Natural killer cell treated with Interleukin-12 subunit alpha and Interleukin-12 subunit beta and Interleukin-15 and Interleukin-18, amount 100 ng/mL, for 72 hours (primary cell): ENCODE results near the gene NADK. TPM values are rescaled to one million over a fixed set of nuclear protein-coding genes. Genes with fewer than 3 reads are reported as not detected.
A peak's percentile ranks its signal among the peaks of the same experiment; 100 is the strongest.

Experiments used
- ATAC-seq, 2 donors: fragments of 150-1000 bp; cut with Tn5 transposase in 1 of 2; sonication (Bioruptor Pico), chemical (Tn5 transposase) in 1 of 2; 2 replicates each; pipeline ENCODE4 v1.10.0; 2021
- DNase-seq: peaks from one replicate; pipeline ENCODE4 v3.0.0; 2022; ENCODE audit warnings: low spot score
- H3K27ac Mint-ChIP-seq, 2 donors: 1 replicate in 1 of 2; 2 replicates in 1 of 2; pipeline ENCODE4 v1.8.0; 2022; ENCODE audit warnings: mixed read lengths in 2 of 2, mild to moderate bottlenecking in 1 of 2, moderate library complexity in 1 of 2
- H3K27me3 Mint-ChIP-seq, 2 donors: 1 replicate in 1 of 2; 2 replicates in 1 of 2; pipeline ENCODE4 v1.8.0; 2022; ENCODE audit warnings: mixed read lengths in 2 of 2
- H3K36me3 Mint-ChIP-seq: one replicate; pipeline ENCODE4 v1.8.0; 2022; ENCODE audit warnings: mixed read lengths
- H3K4me1 Mint-ChIP-seq, 2 donors: 1 replicate in 1 of 2; 2 replicates in 1 of 2; pipeline ENCODE4 v1.8.0; 2022; ENCODE audit warnings: low read depth in 2 of 2, mixed read lengths in 2 of 2, mild to moderate bottlenecking in 1 of 2
- H3K4me3 Mint-ChIP-seq: one replicate; pipeline ENCODE4 v1.8.0; 2022; ENCODE audit warnings: mixed read lengths
- H3K9me3 Mint-ChIP-seq: 2 replicates; pipeline ENCODE4 v1.8.0; 2022; ENCODE audit warnings: mixed read lengths
- total RNA-seq, 2 donors: library from RNA; stranded (reverse); gene quantifications; one replicate each; pipeline ENCODE4 v1.2.3, GENCODE V29; 2022

NADK gene
- total RNA-seq, 2 donors from 2014 or later = 89.1 to 145 TPM

DNA sequence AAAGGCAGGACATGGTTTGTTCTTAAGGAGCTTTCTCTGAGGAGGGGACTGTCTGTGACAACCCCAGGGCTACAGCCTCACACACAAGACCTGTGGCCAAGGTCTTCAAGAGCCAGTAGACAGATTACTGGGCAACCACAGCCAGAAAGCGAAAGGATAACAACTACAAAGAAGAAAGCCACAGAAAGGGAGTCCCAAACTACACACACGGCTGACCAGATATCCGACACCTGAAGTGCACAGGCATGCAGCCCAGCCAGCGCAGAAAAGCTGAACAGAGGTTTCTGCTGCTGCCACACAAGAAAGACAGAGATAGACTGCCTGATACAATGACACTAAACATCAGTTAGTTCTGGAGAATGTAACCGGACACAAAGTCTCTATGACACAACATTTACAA lies 21.4 kb upstream of the NADK start:
- no peak for DNase-seq
- Mint-ChIP-seq H3K27ac (peak overlapping the region; percentile 14 to 50), H3K4me1 (peaks cover 31 to 35% of the 10 kb centered on the region in 2 donors), H3K36me3 (peaks cover 17% of the 10 kb centered on the region), H3K27me3 (no peaks in the 10 kb centered on the region), H3K4me3 (no peak overlapping the region), H3K9me3 (no peaks in the 10 kb centered on the region)
- ATAC-seq = peak; percentile 76 to 77

DNA sequence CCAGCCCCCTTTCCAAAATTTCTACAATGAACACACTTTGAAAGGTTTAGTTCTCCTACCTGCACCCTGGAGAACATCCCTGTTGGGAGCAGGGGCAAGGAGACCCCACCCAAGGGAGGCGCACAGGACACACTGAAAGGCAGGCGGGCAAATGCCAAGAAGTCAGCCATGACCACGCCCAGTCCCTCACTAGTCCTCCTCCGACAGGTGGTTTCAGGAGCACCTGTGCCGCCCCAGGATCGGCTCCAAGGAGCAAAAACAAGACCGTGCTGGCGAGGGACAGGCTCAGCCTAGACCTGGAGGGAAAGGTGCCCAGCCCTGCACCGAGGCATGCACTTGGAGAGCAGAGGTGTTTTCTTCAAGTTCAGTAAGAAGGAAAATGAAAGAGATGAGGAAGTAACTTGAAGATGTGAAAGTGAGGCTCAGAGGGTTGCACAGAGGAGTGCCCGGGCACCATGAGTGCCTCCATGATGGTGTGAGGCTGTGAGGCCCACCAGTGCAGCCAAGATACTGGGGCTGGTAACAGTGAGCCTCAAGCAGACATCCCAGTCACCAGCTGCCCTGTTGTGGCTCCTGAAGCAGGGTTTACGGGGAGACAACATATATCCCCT lies 19.6 kb upstream of the NADK start:
- Mint-ChIP-seq H3K27ac (peak overlapping the region in 1 of 2 donors; percentile 10), H3K27me3 (no peaks in the 10 kb centered on the region), H3K9me3 (no peaks in the 10 kb centered on the region), H3K4me1 (peaks cover 37 to 39% of the 10 kb centered on the region in 2 donors), H3K4me3 (no peak overlapping the region), H3K36me3 (peaks cover 17% of the 10 kb centered on the region)
- DNase-seq = no peak
- ATAC-seq = peak; percentile 24 to 55

DNA sequence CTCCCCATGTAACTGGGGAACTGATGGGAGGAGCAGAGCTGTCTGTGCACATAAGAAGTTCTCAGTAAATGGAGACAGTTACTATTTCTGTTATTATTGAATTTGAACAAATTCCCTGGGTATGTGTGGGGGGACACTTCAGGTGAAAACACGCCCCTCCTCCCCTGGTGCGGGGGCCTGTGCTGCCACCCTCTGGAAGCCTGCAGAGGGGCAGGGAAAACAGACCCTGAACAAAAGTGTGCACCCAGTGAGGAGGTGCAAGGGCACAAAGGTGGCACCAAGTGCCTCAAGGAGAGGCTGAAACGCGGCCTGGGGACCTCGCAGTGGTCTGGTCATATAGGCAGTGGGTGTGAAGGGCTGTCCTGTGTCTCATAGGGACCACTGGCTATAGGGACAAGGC lies 18.2 kb upstream of the NADK start:
- Mint-ChIP-seq H3K27me3 (no peaks in the 10 kb centered on the region), H3K36me3 (peaks cover 8% of the 10 kb centered on the region), H3K4me1 (peaks cover 32% of the 10 kb centered on the region in 2 donors), H3K9me3 (no peaks in the 10 kb centered on the region), H3K27ac (peak overlapping the region in 1 of 2 donors; percentile 65), H3K4me3 (no peak overlapping the region)
- no peak for DNase-seq
- ATAC-seq = no peak

- no peaks in the 10 kb centered on the region for H3K27me3 Mint-ChIP-seq
- no peaks in the 10 kb centered on the region for H3K9me3 Mint-ChIP-seq
- ATAC-seq (no peak), DNase-seq (no peak)
- H3K4me3 Mint-ChIP-seq = no peak overlapping the region
- peaks cover 5% of the 10 kb centered on the region for H3K36me3 Mint-ChIP-seq
- H3K27ac Mint-ChIP-seq = no peak overlapping the region
- peaks cover 24 to 30% of the 10 kb centered on the region in 2 donors for H3K4me1 Mint-ChIP-seq
These were observed 16.7 kb upstream of the NADK start for GRCh38 chr1:1794999-1795398.

DNA sequence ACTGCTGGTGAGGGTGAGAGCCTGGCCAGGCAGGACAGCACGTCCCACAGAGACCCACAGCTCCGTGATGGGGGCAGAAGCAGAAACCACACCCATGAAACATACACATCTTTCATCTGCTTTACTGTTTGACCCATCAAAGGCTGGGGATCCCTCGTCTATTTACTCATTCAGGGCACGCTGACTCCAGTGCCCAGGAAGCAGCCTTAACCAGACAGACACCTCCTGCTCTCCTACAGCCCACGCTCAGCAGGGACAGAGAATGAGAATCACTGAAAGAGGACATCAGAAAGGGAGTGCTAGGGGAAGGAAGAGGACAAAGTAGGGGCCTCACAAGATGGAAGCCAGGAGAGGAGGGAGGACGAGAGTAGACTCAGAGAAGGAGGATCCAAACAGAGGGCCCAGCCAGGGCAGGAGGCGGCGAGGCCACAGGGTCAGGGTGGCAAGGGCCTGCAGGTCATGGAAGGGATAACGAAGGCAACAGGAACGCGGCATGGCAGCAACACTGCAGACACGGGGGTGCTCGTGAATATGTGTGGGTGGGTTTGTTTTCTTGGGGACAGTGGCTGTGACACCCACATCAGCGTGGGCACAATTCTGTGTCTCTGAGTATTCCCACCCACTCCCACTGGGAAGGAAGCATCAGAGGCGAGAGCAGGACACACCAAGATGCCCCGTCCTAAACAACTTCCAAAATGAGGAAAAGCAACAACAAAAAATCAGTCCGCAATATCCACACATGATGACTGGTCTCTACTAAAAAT lies 15.4 kb upstream of the NADK start:
- DNase-seq (no peak), ATAC-seq (no peak)
- H3K27ac Mint-ChIP-seq = peak overlapping the region; percentile 15 to 23
- H3K9me3 Mint-ChIP-seq = no peaks in the 10 kb centered on the region
- peaks cover 16 to 29% of the 10 kb centered on the region in 2 donors for H3K4me1 Mint-ChIP-seq
- no peak overlapping the region for H3K4me3 Mint-ChIP-seq
- no peaks in the 10 kb centered on the region for H3K27me3 Mint-ChIP-seq
- H3K36me3 Mint-ChIP-seq = peaks cover 11% of the 10 kb centered on the region

- H3K4me1 Mint-ChIP-seq = peaks cover 6 to 16% of the 10 kb centered on the region in 2 donors
- no peaks in the 10 kb centered on the region for H3K9me3 Mint-ChIP-seq
- H3K4me3 Mint-ChIP-seq = no peak overlapping the region
- peaks cover 21% of the 10 kb centered on the region for H3K36me3 Mint-ChIP-seq
- H3K27me3 Mint-ChIP-seq = no peaks in the 10 kb centered on the region
- peak overlapping the region in 1 of 2 donors; percentile 36 for H3K27ac Mint-ChIP-seq
- ATAC-seq = no peak
- no peak for DNase-seq
These were observed 10.6 kb upstream of the NADK start for GRCh38 chr1:1788646-1789431.

GRCh38 chr1:1788136-1788535 lies 9.9 kb upstream of the NADK start:
- Mint-ChIP-seq H3K9me3 (no peaks in the 10 kb centered on the region), H3K36me3 (peaks cover 15% of the 10 kb centered on the region), H3K4me1 (peaks cover 3 to 15% of the 10 kb centered on the region in 2 donors), H3K27ac (no peak overlapping the region), H3K4me3 (no peak overlapping the region), H3K27me3 (no peaks in the 10 kb centered on the region)
- ATAC-seq (no peak), DNase-seq (no peak)

DNA sequence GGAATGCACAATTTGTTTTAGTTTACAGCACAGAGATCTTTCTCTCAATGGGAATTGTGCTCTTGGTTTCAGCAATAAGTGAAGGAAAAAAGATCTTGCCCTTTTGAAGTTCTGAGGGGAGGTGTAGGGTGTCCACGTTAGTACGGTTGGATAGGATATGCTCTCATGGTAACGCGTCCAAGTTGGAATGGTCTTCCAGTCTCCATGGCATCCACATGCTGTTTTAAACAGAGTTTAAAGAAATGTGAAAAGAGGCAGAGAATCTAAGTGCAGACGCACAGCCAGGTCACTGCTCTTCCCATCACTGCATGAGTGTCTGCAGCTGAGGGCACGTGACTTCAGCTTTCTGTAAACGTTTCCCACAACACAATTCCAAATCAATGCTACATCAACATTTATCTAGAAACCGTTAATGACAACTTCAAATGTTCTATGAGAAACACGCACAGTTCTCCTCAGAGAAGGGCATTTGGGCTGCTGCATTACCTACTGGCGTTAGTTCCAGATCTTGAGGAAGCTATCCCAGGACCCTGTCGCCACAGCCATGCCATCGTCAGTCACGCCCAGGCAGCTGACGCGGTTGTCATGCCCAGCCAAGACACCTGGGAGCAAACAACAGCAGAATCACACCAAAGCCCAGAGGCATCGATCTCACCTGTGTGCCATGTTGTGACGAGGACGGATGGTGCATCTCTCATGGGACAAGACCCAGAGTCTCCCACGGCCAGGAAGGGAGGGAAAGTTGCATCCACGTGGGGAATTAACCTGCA lies 8.8 kb upstream of the NADK start:
- DNase-seq (no peak), ATAC-seq (no peak)
- Mint-ChIP-seq H3K4me3 (no peak overlapping the region), H3K27ac (no peak overlapping the region), H3K27me3 (no peaks in the 10 kb centered on the region), H3K4me1 (peaks cover 5 to 19% of the 10 kb centered on the region in 2 donors), H3K36me3 (peaks cover 15% of the 10 kb centered on the region), H3K9me3 (no peaks in the 10 kb centered on the region)

DNA sequence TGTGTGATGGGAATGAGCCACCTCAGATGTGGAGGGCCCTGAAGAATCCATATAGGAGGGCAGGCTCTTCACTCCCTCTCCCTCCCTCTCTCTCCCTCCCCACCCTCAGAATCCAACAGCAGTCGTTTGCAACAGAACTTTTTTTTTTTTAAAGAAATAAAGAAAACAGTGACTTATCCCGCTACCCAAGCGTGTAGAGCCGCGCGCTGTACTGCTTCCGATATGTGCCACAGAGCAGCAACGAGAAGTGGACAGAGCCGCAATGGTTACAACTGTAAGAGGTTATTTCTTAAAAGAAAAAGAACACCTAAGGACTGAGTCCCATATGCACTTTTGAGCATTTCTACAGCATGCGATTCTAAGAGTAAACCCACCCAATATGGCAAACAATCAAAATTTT lies 7.4 kb upstream of the NADK start:
- DNase-seq (no peak), ATAC-seq (no peak)
- no peak overlapping the region for H3K27ac Mint-ChIP-seq
- H3K9me3 Mint-ChIP-seq = no peaks in the 10 kb centered on the region
- H3K4me1 Mint-ChIP-seq = peaks cover 16 to 32% of the 10 kb centered on the region in 2 donors
- H3K36me3 Mint-ChIP-seq = peaks cover 15% of the 10 kb centered on the region
- H3K4me3 Mint-ChIP-seq = no peak overlapping the region
- H3K27me3 Mint-ChIP-seq = no peaks in the 10 kb centered on the region

- Mint-ChIP-seq H3K36me3 (peaks cover 15% of the 10 kb centered on the region), H3K4me1 (peaks cover 23 to 36% of the 10 kb centered on the region in 2 donors), H3K27ac (no peak overlapping the region), H3K4me3 (no peak overlapping the region), H3K27me3 (no peaks in the 10 kb centered on the region), H3K9me3 (no peaks in the 10 kb centered on the region)
- ATAC-seq (no peak), DNase-seq (no peak)
These were observed 6.7 kb upstream of the NADK start for GRCh38 chr1:1784933-1785332.

DNA sequence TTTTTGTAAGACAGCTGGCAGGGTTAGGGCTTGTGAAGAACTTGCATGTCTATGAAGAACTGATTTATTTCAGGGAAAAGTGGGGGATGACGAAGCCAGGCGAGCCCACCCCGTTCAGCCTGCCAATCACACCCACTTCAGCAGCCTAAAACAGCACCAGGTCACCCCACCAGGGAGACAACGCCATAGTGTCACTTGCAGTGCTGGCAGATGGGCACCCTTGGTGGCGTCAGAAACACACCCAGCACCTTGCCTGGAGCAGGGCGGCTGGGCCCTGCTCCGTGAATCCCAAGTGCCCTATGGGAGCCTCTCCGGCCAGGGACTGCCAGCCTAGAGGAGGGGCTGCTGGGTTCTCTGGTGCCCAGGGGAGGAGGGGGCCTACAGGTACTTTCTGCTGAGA lies 5.0 kb upstream of the NADK start:
- Mint-ChIP-seq H3K27me3 (no peaks in the 10 kb centered on the region), H3K36me3 (peaks cover 10% of the 10 kb centered on the region), H3K27ac (peak overlapping the region; percentile 69 to 96), H3K4me1 (peaks cover 32 to 36% of the 10 kb centered on the region in 2 donors), H3K4me3 (peak overlapping the region; percentile 43), H3K9me3 (no peaks in the 10 kb centered on the region)
- ATAC-seq (no peak), DNase-seq (no peak)

GRCh38 chr1:1782399-1783221 lies 4.3 kb upstream of the NADK start:
- Mint-ChIP-seq H3K9me3 (no peaks in the 10 kb centered on the region), H3K36me3 (peaks cover 10% of the 10 kb centered on the region), H3K27ac (peak overlapping the region; percentile 69 to 96), H3K4me3 (peak overlapping the region; percentile 43), H3K4me1 (peaks cover 32 to 37% of the 10 kb centered on the region in 2 donors), H3K27me3 (no peaks in the 10 kb centered on the region)
- DNase-seq (no peak), ATAC-seq (no peak)

DNA sequence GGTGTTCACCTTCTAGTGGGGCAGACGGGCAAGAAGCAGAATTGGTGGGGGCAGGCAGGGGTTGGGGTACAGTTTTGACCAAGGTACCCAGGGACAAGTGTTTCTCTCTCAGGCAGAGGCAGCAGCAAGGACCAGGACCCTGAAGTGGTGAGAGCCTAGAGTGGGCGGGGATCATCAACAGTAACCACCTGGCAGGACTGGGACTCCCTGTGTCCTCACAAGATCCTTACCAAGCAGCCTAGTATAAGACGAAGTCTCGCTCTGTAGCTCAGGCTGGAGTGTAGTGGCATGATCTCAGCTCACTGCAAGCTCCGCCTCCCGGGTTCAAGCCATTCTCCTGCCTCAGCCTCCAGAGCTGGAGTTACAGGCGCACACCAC lies 3.2 kb upstream of the NADK start:
- Mint-ChIP-seq H3K4me3 (peak overlapping the region; percentile 77), H3K36me3 (no peaks in the 10 kb centered on the region), H3K27me3 (no peaks in the 10 kb centered on the region), H3K9me3 (no peaks in the 10 kb centered on the region), H3K4me1 (peaks cover 40 to 45% of the 10 kb centered on the region in 2 donors), H3K27ac (peak overlapping the region; percentile 94 to 96)
- no peak for DNase-seq
- ATAC-seq = no peak
